Parathyroid adenoma (tissue), 2 donors: ENCODE measurements around the gene PKP4.

Experiments used
- H2AFZ ChIP-seq: fragments of 300-600 bp; sonication (generic); one replicate; pipeline ENCODE4 v1.7.0; 2017; ENCODE audit warnings: antibody characterized with exemption, mild to moderate bottlenecking
- H3K27ac ChIP-seq: fragments of 300-600 bp; sonication (generic); one replicate; pipeline ENCODE4 v1.7.0; 2017
- H3K27me3 ChIP-seq: fragments of 300-600 bp; sonication (generic); one replicate; pipeline ENCODE4 v1.7.0; 2017; ENCODE audit warnings: low read length; ENCODE audit not compliant: control insufficient read depth, insufficient read depth
- H3K36me3 ChIP-seq: fragments of 300-600 bp; sonication (generic); one replicate; pipeline ENCODE4 v1.7.0; 2017; ENCODE audit warnings: low read length; ENCODE audit not compliant: control insufficient read depth, insufficient read depth
- H3K4me1 ChIP-seq: fragments of 300-600 bp; sonication (generic); one replicate; pipeline ENCODE4 v1.7.0; 2017; ENCODE audit warnings: control low read depth
- H3K4me2 ChIP-seq: fragments of 300-600 bp; sonication (generic); one replicate; pipeline ENCODE4 v1.7.0; 2017; ENCODE audit warnings: low read length
- H3K4me3 ChIP-seq: fragments of 300-600 bp; sonication (generic); one replicate; pipeline ENCODE4 v1.7.0; 2017; ENCODE audit warnings: low read depth, low read length
- H3K79me2 ChIP-seq: fragments of 300-600 bp; sonication (generic); one replicate; pipeline ENCODE4 v1.7.0; 2017; ENCODE audit warnings: control low read depth
- H3K9ac ChIP-seq: fragments of 300-600 bp; sonication (generic); one replicate; pipeline ENCODE4 v1.7.0; 2017; ENCODE audit warnings: mild to moderate bottlenecking
- H3K9me3 ChIP-seq: fragments of 300-600 bp; sonication (generic); one replicate; pipeline ENCODE4 v1.7.0; 2017; ENCODE audit warnings: low read length; ENCODE audit not compliant: control insufficient read depth
- CTCF ChIP-seq: fragments of 300-600 bp; sonication (generic); IDR thresholded peaks from one replicate; pipeline ENCODE4 v1.7.0; 2017; ENCODE audit warnings: antibody characterized with exemption, mild to moderate bottlenecking
- donor health status: primary hyperparathyroidism.

PKP4 gene

GRCh38 chr2:158586491-158586890 is 129.7 kb downstream of the PKP4 start:
- Histone ChIP-seq H3K27me3 (no peaks in the 10 kb centered on the region), H3K4me2 (no peak overlapping the region), H2AFZ (no peak overlapping the region), H3K4me3 (no peak overlapping the region), H3K36me3 (no peaks in the 10 kb centered on the region), H3K79me2 (no peaks in the 10 kb centered on the region), H3K27ac (no peak overlapping the region), H3K9ac (no peak overlapping the region), H3K4me1 (no peaks in the 10 kb centered on the region), H3K9me3 (no peaks in the 10 kb centered on the region)
- TF ChIP-seq CTCF, result no peak

GRCh38 chr2:158589303-158589702 is 132.6 kb downstream of the PKP4 start:
- Histone ChIP-seq H3K79me2 (no peaks in the 10 kb centered on the region), H3K4me1 (no peaks in the 10 kb centered on the region), H3K27ac (no peak overlapping the region), H2AFZ (no peak overlapping the region), H3K36me3 (no peaks in the 10 kb centered on the region), H3K27me3 (no peaks in the 10 kb centered on the region), H3K9ac (no peak overlapping the region), H3K4me2 (no peak overlapping the region), H3K9me3 (no peaks in the 10 kb centered on the region), H3K4me3 (no peak overlapping the region)
- no peak for TF ChIP-seq CTCF

- H3K4me3 ChIP-seq, result no peak overlapping the region
- H3K4me1 ChIP-seq, result no peaks in the 10 kb centered on the region
- no peak overlapping the region for H3K27ac ChIP-seq
- no peaks in the 10 kb centered on the region for H3K36me3 ChIP-seq
- no peak overlapping the region for H2AFZ ChIP-seq
- H3K9ac ChIP-seq, result no peak overlapping the region
- no peak overlapping the region for H3K4me2 ChIP-seq
- no peaks in the 10 kb centered on the region for H3K79me2 ChIP-seq
- no peaks in the 10 kb centered on the region for H3K27me3 ChIP-seq
- H3K9me3 ChIP-seq, result no peaks in the 10 kb centered on the region
- no peak for TF ChIP-seq CTCF
Measured at GRCh38 chr2:158598862-158599517, 142.2 kb downstream of the PKP4 start.

GRCh38 chr2:158599609-158600008 is 142.9 kb downstream of the PKP4 start:
- Histone ChIP-seq H3K79me2 (no peaks in the 10 kb centered on the region), H3K9ac (no peak overlapping the region), H3K4me2 (no peak overlapping the region), H3K9me3 (no peaks in the 10 kb centered on the region), H3K27ac (no peak overlapping the region), H3K4me1 (no peaks in the 10 kb centered on the region), H3K36me3 (no peaks in the 10 kb centered on the region), H2AFZ (no peak overlapping the region), H3K27me3 (no peaks in the 10 kb centered on the region), H3K4me3 (no peak overlapping the region)
- no peak for TF ChIP-seq CTCF

- Histone ChIP-seq H3K27me3 (no peaks in the 10 kb centered on the region), H3K27ac (no peak overlapping the region), H3K4me1 (no peaks in the 10 kb centered on the region), H3K4me3 (no peak overlapping the region), H3K36me3 (no peaks in the 10 kb centered on the region), H3K9me3 (no peaks in the 10 kb centered on the region), H2AFZ (no peak overlapping the region), H3K79me2 (no peaks in the 10 kb centered on the region), H3K9ac (no peak overlapping the region), H3K4me2 (no peak overlapping the region)
- no peak for TF ChIP-seq CTCF
Measured at GRCh38 chr2:158600155-158600802, 143.5 kb downstream of the PKP4 start.
